GM23338 (cell line): ENCODE data around the gene NECAB3. TPM values are rescaled to one million over a fixed set of nuclear protein-coding genes. Genes with fewer than 3 reads are reported as not detected.

Experiments
- ATAC-seq: fragments of 200-7000 bp; cut with Tn5 transposase; 3 replicates; pipeline ENCODE4 v1.9.1; 2020
- DNase-seq: peaks from one replicate; pipeline ENCODE4 v3.0.0-alpha.2; 2015; ENCODE audit warnings: low spot score
- H2AFZ ChIP-seq: fragments of 200-600 bp; sonication (generic); 2 replicates; pipeline ENCODE4 v1.8.0; 2016; ENCODE audit warnings: antibody characterized with exemption, mild to moderate bottlenecking, moderate library complexity
- H3F3A ChIP-seq: fragments of 200-600 bp; sonication (generic); replicated peaks from 2 replicates; pipeline ENCODE4 v1.8.0; 2017; ENCODE audit warnings: antibody characterized with exemption, mixed run types, low read depth
- H3K27ac ChIP-seq: fragments of 200-600 bp; sonication (generic); 2 replicates; pipeline ENCODE4 v1.6.1; 2016; ENCODE audit warnings: low read depth
- H3K27me3 ChIP-seq: fragments of 200-600 bp; sonication (generic); 2 replicates; pipeline ENCODE4 v1.8.0; 2016; ENCODE audit warnings: mild to moderate bottlenecking, mixed run types, moderate library complexity; ENCODE audit not compliant: insufficient read depth
- H3K36me3 ChIP-seq: fragments of 200-600 bp; sonication (generic); 2 replicates; pipeline ENCODE4 v1.8.0; 2016; ENCODE audit warnings: mild to moderate bottlenecking; ENCODE audit not compliant: insufficient read depth
- H3K4me1 ChIP-seq: fragments of 200-600 bp; sonication (generic); 2 replicates; pipeline ENCODE4 v1.8.0; 2016; ENCODE audit warnings: mild to moderate bottlenecking, moderate library complexity; ENCODE audit not compliant: insufficient read depth
- H3K4me2 ChIP-seq: fragments of 200-600 bp; sonication (generic); 2 replicates; pipeline ENCODE4 v1.7.1; 2017; ENCODE audit warnings: mixed run types
- H3K4me3 ChIP-seq: fragments of 200-600 bp; sonication (generic); 2 replicates; pipeline ENCODE4 v1.6.1; 2016; ENCODE audit warnings: mixed run types
- H3K79me2 ChIP-seq: fragments of 200-600 bp; sonication (generic); replicated peaks from 2 replicates; pipeline ENCODE4 v1.8.0; 2017; ENCODE audit warnings: mild to moderate bottlenecking; ENCODE audit not compliant: insufficient read depth
- H3K9me2 ChIP-seq: fragments of 200-600 bp; sonication (generic); 2 replicates; pipeline ENCODE4 v1.8.0; 2017; ENCODE audit not compliant: insufficient read depth
- H4K20me1 ChIP-seq: fragments of 200-600 bp; sonication (generic); replicated peaks from 2 replicates; pipeline ENCODE4 v1.8.0; 2017; ENCODE audit warnings: mild to moderate bottlenecking; ENCODE audit not compliant: insufficient read depth
- H3K27ac Mint-ChIP-seq: 2 replicates; pipeline ENCODE4 v1.8.0; 2020; ENCODE audit warnings: inconsistent platforms, mild to moderate bottlenecking, moderate library complexity, mixed read lengths
- H3K27me3 Mint-ChIP-seq: 3 replicates; pipeline ENCODE4 v1.8.0; 2022; ENCODE audit warnings: low read depth, mild to moderate bottlenecking, moderate library complexity, mixed read lengths, inconsistent platforms; ENCODE audit not compliant: insufficient read depth, poor library complexity
- H3K36me3 Mint-ChIP-seq: 3 replicates; pipeline ENCODE4 v1.8.0; 2021; ENCODE audit warnings: low read depth, mild to moderate bottlenecking, inconsistent platforms, moderate library complexity, mixed read lengths
- H3K4me1 Mint-ChIP-seq: 3 replicates; pipeline ENCODE4 v1.8.0; 2020; ENCODE audit warnings: mild to moderate bottlenecking, inconsistent platforms, mixed read lengths
- H3K4me3 Mint-ChIP-seq: 3 replicates; pipeline ENCODE4 v1.8.0; 2021; ENCODE audit warnings: moderate library complexity, mild to moderate bottlenecking, inconsistent platforms, mixed read lengths
- H3K9me3 Mint-ChIP-seq: 3 replicates; pipeline ENCODE4 v1.8.0; 2020; ENCODE audit warnings: moderate library complexity, mild to moderate bottlenecking, inconsistent platforms, mixed read lengths
- CREB1 ChIP-seq: fragments of 250-450 bp; sonication (Bioruptor Pico); IDR thresholded peaks from 2 replicates; pipeline ENCODE4 v1.5.0; 2020; ENCODE audit warnings: low read depth, mild to moderate bottlenecking, moderate library complexity
- CTCF ChIP-seq, 2 experiments: fragments of 200-600 bp in 1 of 2; sonication (generic) in 1 of 2; conservative IDR thresholded peaks; 2 replicates each; pipeline versions ENCODE4 v1.5.1 to v1.6.1; 2016 to 2017; ENCODE audit warnings: antibody characterized with exemption in 2 of 2, low read depth in 2 of 2, mild to moderate bottlenecking in 2 of 2, moderate library complexity in 1 of 2
- ETS1 ChIP-seq: IDR thresholded peaks from 2 replicates; pipeline ENCODE4 v1.6.1; 2016; ENCODE audit warnings: antibody characterized with exemption
- EZH2 ChIP-seq: fragments of 200-600 bp; sonication (generic); IDR thresholded peaks from one replicate; pipeline ENCODE4 v1.8.0; 2017; ENCODE audit warnings: antibody characterized with exemption, mild to moderate bottlenecking, low read depth; ENCODE audit not compliant: unreplicated experiment
- EZH2phosphoT487 ChIP-seq: fragments of 200-600 bp; sonication (generic); IDR thresholded peaks from one replicate; pipeline ENCODE4 v1.8.1; 2018; ENCODE audit warnings: antibody characterized with exemption; ENCODE audit not compliant: unreplicated experiment
- JUNB ChIP-seq: IDR thresholded peaks from one replicate; pipeline ENCODE4 v1.6.1; 2016; ENCODE audit warnings: antibody characterized with exemption; ENCODE audit not compliant: unreplicated experiment
- NANOG ChIP-seq: IDR thresholded peaks from 2 replicates; pipeline ENCODE4 v1.6.1; 2016; ENCODE audit warnings: antibody characterized with exemption, borderline replicate concordance
- POLR2AphosphoS5 ChIP-seq: IDR thresholded peaks from 2 replicates; pipeline ENCODE4 v1.6.1; 2016; ENCODE audit warnings: antibody characterized with exemption, low read depth
- REST ChIP-seq: IDR thresholded peaks from one replicate; pipeline ENCODE4 v1.6.1; 2018; ENCODE audit warnings: antibody characterized with exemption; ENCODE audit not compliant: unreplicated experiment
- STAT1 ChIP-seq: IDR thresholded peaks from one replicate; pipeline ENCODE4 v1.6.1; 2016; ENCODE audit warnings: antibody characterized with exemption; ENCODE audit not compliant: unreplicated experiment
- ZNF114 ChIP-seq: fragments of 250-450 bp; sonication (Bioruptor Pico); IDR thresholded peaks from 2 replicates; pipeline ENCODE4 v1.5.0; 2020; ENCODE audit warnings: mild to moderate bottlenecking, moderate library complexity
- ZNF331 ChIP-seq: fragments of 250-450 bp; sonication (Bioruptor Pico); IDR thresholded peaks from 2 replicates; pipeline ENCODE4 v1.5.0; 2020; ENCODE audit warnings: low read depth, mild to moderate bottlenecking, moderate library complexity
- ZNF462 ChIP-seq: fragments of 250-450 bp; sonication (Bioruptor Pico); IDR thresholded peaks from 2 replicates; pipeline ENCODE4 v1.5.0; 2020; ENCODE audit warnings: mild to moderate bottlenecking, moderate library complexity
- polyA plus RNA-seq: library from polyadenylated mRNA; unstranded; fragments of >200 nt; fragmentation: Nextera tagmentation; extraction: Ambion mirVana; gene quantifications from 2 replicates; pipeline ENCODE4 v1.2.1, GENCODE V29; 2016
- total RNA-seq: library from RNA; depleted of rRNA; stranded (reverse); fragments of >200 nt; shearing (Covaris generic); gene quantifications from 2 replicates; pipeline ENCODE4 v1.2.3, GENCODE V29; 2014

The NECAB3 gene
- total and polyA plus RNA-seq, 2 experiments from 2014 or later, result 8.5 to 28.4 TPM

GRCh38 chr20:33681728-33682353 lies 7.6 kb upstream of the NECAB3 start:
- no peak for DNase-seq

More at GRCh38 chr20:33681728-33682353, 7.6 kb upstream of the NECAB3 start:
- ATAC-seq, result no peak
- Histone ChIP-seq H3K4me3 (no peak overlapping the region), H3K4me1 (peaks cover 8% of the 10 kb centered on the region; the same call in 1 of the 2 replicates), H3K4me2 (no peak overlapping the region), H3K9me2 (no peaks in the 10 kb centered on the region), H4K20me1 (peaks cover 31% of the 10 kb centered on the region; the same call in 1 of the 2 replicates), H3K27ac (no peak overlapping the region), H3K36me3 (peaks cover 4% of the 10 kb centered on the region; the same call in 1 of the 2 replicates), H3K79me2 (peaks cover 39% of the 10 kb centered on the region), H3F3A (0 out of 2 replicates have a peak, but pooled peaks cover 5% of the 10 kb centered on the region), H3K27me3 (no peaks in the 10 kb centered on the region), H2AFZ (no peak overlapping the region)
- H3K36me3 Mint-ChIP-seq, result peaks cover 29% of the 10 kb centered on the region
- H3K27ac Mint-ChIP-seq, result 0 out of 2 replicates have a peak overlapping the region, but pooled peaks have one; percentile 27
- TF ChIP-seq ZNF462 (CRISPR knock-in tag), result no peak
- TF ChIP-seq POLR2AphosphoS5, result no peak
- TF ChIP-seq CTCF (conservative IDR thresholded peaks at IDR 0.05; ENCODE audit: low read depth in 2 of 2), result no peak
- TF ChIP-seq NANOG, result no peak
- no peak for TF ChIP-seq ZNF114 (CRISPR knock-in tag)
- no peak for TF ChIP-seq CREB1 (CRISPR knock-in tag)
- TF ChIP-seq STAT1, result no peak
- no peak for TF ChIP-seq ZNF331
- TF ChIP-seq EZH2phosphoT487, result no peak
- TF ChIP-seq ETS1, result no peak
- TF ChIP-seq EZH2, result no peak
- no peak for TF ChIP-seq JUNB
- TF ChIP-seq REST, result no peak
- no peaks in the 10 kb centered on the region; the same call in 2 of the 3 replicates for H3K9me3 Mint-ChIP-seq
- H3K4me1 Mint-ChIP-seq, result peaks cover 20% of the 10 kb centered on the region
- no peak overlapping the region for H3K4me3 Mint-ChIP-seq
- H3K27me3 Mint-ChIP-seq, result peaks cover 10% of the 10 kb centered on the region
